AG20443 (cell line): ENCODE data around the gene LAMA5.

ENCODE experiments used
- DNase-seq: peaks from one replicate; pipeline ENCODE4 v3.0.0; 2012; ENCODE audit warnings: low spot score, mixed read lengths

The LAMA5 gene

GRCh38 chr20:62316331-62317166, 50.6 kb downstream of the LAMA5 start:
- DNase-seq = no peak

- DNase-seq = no peak
Measured at GRCh38 chr20:62315773-62316172, 51.3 kb downstream of the LAMA5 start.

- no peak for DNase-seq
Measured at GRCh38 chr20:62314711-62315302, 52.3 kb downstream of the LAMA5 start.

- no peak for DNase-seq
Measured at GRCh38 chr20:62314339-62314638, 52.8 kb downstream of the LAMA5 start.

- DNase-seq = no peak
Measured at GRCh38 chr20:62313460-62314338, 53.4 kb downstream of the LAMA5 start.

GRCh38 chr20:62313021-62313420, 54.1 kb downstream of the LAMA5 start:
- DNase-seq = no peak

GRCh38 chr20:62312662-62312977, 54.5 kb downstream of the LAMA5 start:
- no peak for DNase-seq

- DNase-seq = no peak
Measured at GRCh38 chr20:62311832-62312661, 55.1 kb downstream of the LAMA5 start.

- DNase-seq = no peak
Measured at GRCh38 chr20:62311150-62311549, 56.0 kb downstream of the LAMA5 start.

- no peak for DNase-seq
Measured at GRCh38 chr20:62310757-62311121, 56.4 kb downstream of the LAMA5 start.

GRCh38 chr20:62309947-62310756, 57.0 kb downstream of the LAMA5 start:
- DNase-seq = no peak

GRCh38 chr20:62309198-62309944, 57.7 kb downstream of the LAMA5 start:
- no peak for DNase-seq

GRCh38 chr20:62308102-62308822, 58.9 kb downstream of the LAMA5 start:
- no peak for DNase-seq

GRCh38 chr20:62307226-62308101, 59.6 kb downstream of the LAMA5 start:
- no peak for DNase-seq

- DNase-seq = no peak
Measured at GRCh38 chr20:62306414-62307187, 60.5 kb downstream of the LAMA5 start.

GRCh38 chr20:62305765-62306413, 61.2 kb downstream of the LAMA5 start:
- DNase-seq = no peak

- no peak for DNase-seq
Measured at GRCh38 chr20:62305149-62305764, 61.9 kb downstream of the LAMA5 start.
